Stimulated activated CD8-positive, alpha-beta memory T cell treated with anti-CD3 and anti-CD28 coated beads, Interleukin-12 subunit alpha, Interleukin-12 subunit beta, amount 100 ng/mL, for 24 hours (primary cell): Measurements from ENCODE around the gene ARF4.
"Not testable (repeated sequence)": the region's sequence is repeated elsewhere in the genome, so short reads cannot be mapped to it uniquely, and the experiment has no call there.

Source experiments
- DNase-seq: peaks from one replicate; pipeline ENCODE4 v3.0.0-alpha.2; 2020; ENCODE audit errors: extremely low read depth

Gene ARF4

GRCh38 chr3:57597127-57597923, at the start of gene ARF4:
ARF4 (minus strand) TSS chr3:57597344; CDS start chr3:57597140, 204 bp downstream.
- peak; percentile 96 for DNase-seq

- DNase-seq: no peak
These were observed 49.6 kb upstream of the ARF4 start for GRCh38 chr3:57646723-57647122.

- no peak for DNase-seq
These were observed 47.6 kb upstream of the ARF4 start for GRCh38 chr3:57644740-57645139.

- no peak for DNase-seq
These were observed 40.2 kb upstream of the ARF4 start for GRCh38 chr3:57637391-57637790.

GRCh38 chr3:57634259-57634658, 37.1 kb upstream of the ARF4 start:
- DNase-seq: not testable (repeated sequence)

GRCh38 chr3:57627976-57628375, 30.8 kb upstream of the ARF4 start:
- DNase-seq: no peak

GRCh38 chr3:57624801-57625200, 27.7 kb upstream of the ARF4 start:
- DNase-seq: no peak

GRCh38 chr3:57622362-57622761, 25.2 kb upstream of the ARF4 start:
- no peak for DNase-seq

- DNase-seq: no peak
These were observed 20.6 kb upstream of the ARF4 start for GRCh38 chr3:57617739-57618138.

GRCh38 chr3:57616233-57616632, 19.1 kb upstream of the ARF4 start:
- no peak for DNase-seq

GRCh38 chr3:57611870-57612269, 14.7 kb upstream of the ARF4 start:
- DNase-seq: not testable (repeated sequence)

GRCh38 chr3:57605683-57606082, 8.5 kb upstream of the ARF4 start:
- DNase-seq: no peak

- no peak for DNase-seq
These were observed 7.8 kb upstream of the ARF4 start for GRCh38 chr3:57604971-57605370.

GRCh38 chr3:57600195-57600594, 3.1 kb upstream of the ARF4 start:
- DNase-seq: no peak

- DNase-seq: no peak
These were observed 1.7 kb upstream of the ARF4 start for GRCh38 chr3:57598765-57599360.

- DNase-seq: peak; percentile 17
These were observed 533 bp downstream of the ARF4 start for GRCh38 chr3:57596495-57597126.

GRCh38 chr3:57594576-57594975, 2.6 kb downstream of the ARF4 start:
- DNase-seq: no peak

- DNase-seq: no peak
These were observed 3.0 kb downstream of the ARF4 start for GRCh38 chr3:57594144-57594543.

GRCh38 chr3:57592306-57592705, 4.8 kb downstream of the ARF4 start:
- no peak for DNase-seq

GRCh38 chr3:57587905-57588304, 9.2 kb downstream of the ARF4 start:
- no peak for DNase-seq

- DNase-seq: no peak
These were observed 10.4 kb downstream of the ARF4 start for GRCh38 chr3:57586778-57587177.

GRCh38 chr3:57583544-57583943, 13.6 kb downstream of the ARF4 start:
- DNase-seq: no peak
